VCaP (cell line): ENCODE data around the gene GIN1.
"Not testable (repeated sequence)": the region's sequence is repeated elsewhere in the genome, so short reads cannot be mapped to it uniquely, and the experiment has no call there.

ENCODE experiments used
- H3K27ac ChIP-seq: fragments of 450-650 bp; 2 replicates; pipeline ENCODE4 v1.5.1; 2017
- CTCF ChIP-seq: fragments of 450-650 bp; conservative IDR thresholded peaks from 2 replicates; pipeline ENCODE4 v1.5.1; 2017; ENCODE audit warnings: mild to moderate bottlenecking, moderate library complexity

The GIN1 gene

GRCh38 chr5:103066326-103066725 is 53.6 kb downstream of the GIN1 start:
- H3K27ac ChIP-seq = no peak overlapping the region
- TF ChIP-seq CTCF = no peak

DNA sequence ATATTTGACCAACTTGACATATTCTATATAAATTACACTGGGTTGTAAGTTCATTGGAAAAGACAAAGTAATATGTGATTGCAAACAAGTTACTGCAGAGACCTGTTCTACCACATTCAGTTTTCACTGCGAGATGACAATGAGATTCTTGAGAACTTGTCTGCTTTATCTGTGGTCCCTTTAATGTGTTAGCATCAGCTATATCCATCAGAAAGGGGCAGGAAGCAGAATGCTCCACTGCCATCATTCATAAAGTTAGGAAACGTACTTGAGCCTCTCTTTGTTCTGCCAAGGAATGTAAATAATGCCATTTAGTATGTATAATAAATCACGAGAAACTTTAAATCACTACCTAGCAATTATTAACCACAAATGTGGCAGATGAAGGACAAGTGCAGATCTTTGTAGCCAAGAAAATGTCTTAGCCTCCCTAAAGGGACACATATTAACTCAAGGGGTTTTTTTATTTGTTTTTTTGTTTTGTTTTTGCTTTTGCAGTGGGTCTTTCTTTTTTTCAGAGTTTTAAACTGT is 59.4 kb downstream of the GIN1 start:
- no peak overlapping the region for H3K27ac ChIP-seq
- no peak for TF ChIP-seq CTCF

DNA sequence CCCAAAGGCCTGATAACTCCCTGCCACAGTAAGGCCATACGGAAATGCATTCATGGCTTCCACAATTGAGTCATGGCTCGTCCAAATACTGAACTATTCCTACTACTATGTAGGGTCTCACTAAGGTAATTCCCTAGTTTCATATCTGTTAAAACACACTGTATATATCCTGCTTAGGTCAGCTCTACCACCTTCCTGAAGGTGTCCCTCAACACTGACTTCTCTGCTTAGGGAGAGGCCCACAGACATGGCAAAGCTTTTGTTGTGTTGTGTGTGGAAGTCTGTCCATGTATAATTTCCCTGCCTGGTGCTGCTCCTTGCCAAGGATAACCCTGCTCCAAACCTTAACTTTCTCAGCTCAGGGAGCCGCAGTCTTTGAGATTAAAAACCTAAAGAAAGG is 60.4 kb downstream of the GIN1 start:
- TF ChIP-seq CTCF = no peak
- H3K27ac ChIP-seq = no peak overlapping the region

GRCh38 chr5:103057208-103058130 is 62.5 kb downstream of the GIN1 start:
- no peak for TF ChIP-seq CTCF
- no peak overlapping the region for H3K27ac ChIP-seq

- not testable (repeated sequence) for H3K27ac ChIP-seq
Measured at GRCh38 chr5:103046706-103047105, 73.2 kb downstream of the GIN1 start.

DNA sequence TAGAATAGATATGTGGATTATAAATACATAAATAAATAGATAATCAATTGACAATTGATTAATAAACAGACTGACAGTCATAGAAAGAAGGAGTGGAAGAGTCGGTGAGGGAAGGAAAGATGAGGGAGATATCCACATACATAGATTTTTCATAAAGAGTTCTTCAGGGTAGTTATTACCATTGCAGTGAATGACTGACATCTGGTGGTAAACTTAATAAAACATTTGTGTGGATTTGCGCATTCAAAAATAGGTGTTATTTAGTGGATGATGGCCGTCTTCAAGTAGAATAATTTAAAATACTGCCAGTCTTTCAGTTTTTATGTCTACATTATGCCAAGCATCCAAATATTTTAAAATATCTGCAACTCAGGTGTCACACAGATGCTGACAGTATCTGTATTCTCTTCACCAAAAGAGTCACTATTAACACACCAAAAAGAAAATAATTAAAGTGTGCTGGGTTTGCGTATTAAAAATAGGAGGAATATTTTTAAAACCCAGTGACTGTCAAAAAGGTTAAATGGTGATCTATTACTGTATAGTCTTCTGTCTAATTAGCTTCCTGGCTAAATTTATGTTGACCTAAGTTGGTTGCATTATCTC is 78.8 kb downstream of the GIN1 start:
- no peak overlapping the region for H3K27ac ChIP-seq
- TF ChIP-seq CTCF = peak; percentile 87

GRCh38 chr5:103037673-103038455 is 82.1 kb downstream of the GIN1 start:
- no peak for TF ChIP-seq CTCF
- H3K27ac ChIP-seq = no peak overlapping the region
